ENCODE data around the gene GJC2. TPM values are rescaled to one million over a fixed set of nuclear protein-coding genes. Genes with fewer than 3 reads are reported as not detected.

The GJC2 gene
- total RNA-seq, 1 experiment from 2014 or later: 1.2 TPM

- no peaks in the 10 kb centered on the region for H3F3A ChIP-seq (ENCODE audit: low read length, unreplicated experiment)
- peaks cover 8% of the 10 kb centered on the region; the same call in 1 of the 2 replicates for H3K4me1 ChIP-seq (ENCODE audit: insufficient read depth, low read length)
- H3K4me2 ChIP-seq (ENCODE audit: low read length): no peak overlapping the region
- H3K9me2 ChIP-seq (replicated peaks; ENCODE audit: low read length): no peaks in the 10 kb centered on the region
- no peak for ATAC-seq
- DNase-seq: no peak
- H3K9ac ChIP-seq (ENCODE audit: low read length): no peak overlapping the region
- no peaks in the 10 kb centered on the region for H3K79me2 ChIP-seq (ENCODE audit: low read length)
- ChIA-PET CTCF (no interaction called here), POLR2A (ENCODE audit: unreplicated experiment) (no interaction called here)
- no peaks in the 10 kb centered on the region for H3K36me3 ChIP-seq (ENCODE audit: low read depth, low read length)
- no peaks in the 10 kb centered on the region for H3K27me3 ChIP-seq (ENCODE audit: low read length)
- H4K20me1 ChIP-seq (ENCODE audit: low read length): no peaks in the 10 kb centered on the region
- no peaks in the 10 kb centered on the region for H3K9me3 ChIP-seq (ENCODE audit: low read length)
- H3K4me3 ChIP-seq (ENCODE audit: low read length): no peak overlapping the region
- intact Hi-C loops (cut with micrococcal nuclease): no loop called here
- BruUV-seq (replicated peaks): no TSS peak
- TF ChIP-seq CTCF (conservative IDR thresholded peaks at IDR 0.05; ENCODE audit: low read depth, low read length): no peak
- TF ChIP-seq EZH2 (IDR thresholded peaks at IDR 0.05; ENCODE audit: low read length, unreplicated experiment): no peak
- TF ChIP-seq EZH2phosphoT487 (IDR thresholded peaks at IDR 0.05; ENCODE audit: borderline replicate concordance, low read length): no peak
- no peak overlapping the region for H2AFZ ChIP-seq (ENCODE audit: low read length)
- no peak overlapping the region for H3K27ac ChIP-seq (ENCODE audit: low read length)
These were observed 40.5 kb downstream of the GJC2 start for GRCh38 chr1:228190182-228190581.

- Histone ChIP-seq H3K36me3 (ENCODE audit: low read depth, low read length) (no peaks in the 10 kb centered on the region), H3K9me3 (ENCODE audit: low read length) (no peaks in the 10 kb centered on the region), H4K20me1 (ENCODE audit: low read length) (no peaks in the 10 kb centered on the region), H3K9ac (ENCODE audit: low read length) (no peak overlapping the region), H3K4me1 (ENCODE audit: insufficient read depth, low read length) (peaks cover 8% of the 10 kb centered on the region; the same call in 1 of the 2 replicates), H3K4me3 (ENCODE audit: low read length) (no peak overlapping the region), H3K27me3 (ENCODE audit: low read length) (no peaks in the 10 kb centered on the region), H3K9me2 (replicated peaks; ENCODE audit: low read length) (no peaks in the 10 kb centered on the region), H3F3A (ENCODE audit: low read length, unreplicated experiment) (no peaks in the 10 kb centered on the region), H3K4me2 (ENCODE audit: low read length) (no peak overlapping the region), H3K27ac (ENCODE audit: low read length) (no peak overlapping the region), H2AFZ (ENCODE audit: low read length) (no peak overlapping the region), H3K79me2 (ENCODE audit: low read length) (no peaks in the 10 kb centered on the region)
- intact Hi-C loops (cut with micrococcal nuclease): loop anchor here (1.0 kb wide), 2 partner anchors 59 to 191 kb away; no protein-coding TSS in a partner anchor
- ATAC-seq: no peak
- ChIA-PET CTCF (no interaction called here), POLR2A (ENCODE audit: unreplicated experiment) (no interaction called here)
- TF ChIP-seq CTCF (conservative IDR thresholded peaks at IDR 0.05; ENCODE audit: low read depth, low read length) (no peak), EZH2 (IDR thresholded peaks at IDR 0.05; ENCODE audit: low read length, unreplicated experiment) (no peak), EZH2phosphoT487 (IDR thresholded peaks at IDR 0.05; ENCODE audit: borderline replicate concordance, low read length) (no peak)
- BruUV-seq (replicated peaks): no TSS peak
- DNase-seq: no peak
These were observed 41.0 kb downstream of the GJC2 start for GRCh38 chr1:228190778-228191177.

- intact Hi-C loops (cut with micrococcal nuclease): no loop called here
- ATAC-seq (no peak), DNase-seq (no peak)
- no peaks in the 10 kb centered on the region for H3K9me2 ChIP-seq (replicated peaks; ENCODE audit: low read length)
- no peaks in the 10 kb centered on the region; the same call in 1 of the 2 replicates for H3K36me3 ChIP-seq (ENCODE audit: low read depth, low read length)
- H3F3A ChIP-seq (ENCODE audit: low read length, unreplicated experiment): no peaks in the 10 kb centered on the region
- H3K9ac ChIP-seq (ENCODE audit: low read length): no peak overlapping the region
- ChIA-PET CTCF (no interaction called here), POLR2A (ENCODE audit: unreplicated experiment) (no interaction called here)
- H3K27me3 ChIP-seq (ENCODE audit: low read length): no peaks in the 10 kb centered on the region
- H3K4me1 ChIP-seq (ENCODE audit: insufficient read depth, low read length): peaks cover 8% of the 10 kb centered on the region; the same call in 1 of the 2 replicates
- no peak overlapping the region for H3K4me3 ChIP-seq (ENCODE audit: low read length)
- H3K27ac ChIP-seq (ENCODE audit: low read length): no peak overlapping the region
- TF ChIP-seq EZH2phosphoT487 (IDR thresholded peaks at IDR 0.05; ENCODE audit: borderline replicate concordance, low read length) (no peak), CTCF (conservative IDR thresholded peaks at IDR 0.05; ENCODE audit: low read depth, low read length) (no peak), EZH2 (IDR thresholded peaks at IDR 0.05; ENCODE audit: low read length, unreplicated experiment) (no peak)
- no TSS peak for BruUV-seq (replicated peaks)
- H3K9me3 ChIP-seq (ENCODE audit: low read length): peaks cover 9% of the 10 kb centered on the region; the same call in 1 of the 2 replicates
- no peak overlapping the region for H2AFZ ChIP-seq (ENCODE audit: low read length)
- no peaks in the 10 kb centered on the region for H4K20me1 ChIP-seq (ENCODE audit: low read length)
- no peak overlapping the region for H3K4me2 ChIP-seq (ENCODE audit: low read length)
- H3K79me2 ChIP-seq (ENCODE audit: low read length): no peaks in the 10 kb centered on the region
These were observed 44.7 kb downstream of the GJC2 start for GRCh38 chr1:228194436-228194835.
